SJCRH30 (cell line): ENCODE data around the gene GGTLC2. TPM values are rescaled to one million over a fixed set of nuclear protein-coding genes. Genes with fewer than 3 reads are reported as not detected.
"Not testable (repeated sequence)": the region's sequence is repeated elsewhere in the genome, so short reads cannot be mapped to it uniquely, and the experiment has no call there.

ENCODE experiments used
- DNase-seq, 2 experiments: peaks; one replicate each; pipeline ENCODE4 v3.0.0-alpha.2; 2015 to 2020
- H3K27ac ChIP-seq: fragments of 250-450 bp; sonication (Bioruptor Pico); 2 replicates; pipeline ENCODE4 v1.5.1; 2020; ENCODE audit warnings: mild to moderate bottlenecking, moderate library complexity
- H3K27me3 ChIP-seq: fragments of 250-450 bp; sonication (Bioruptor Pico); 2 replicates; pipeline ENCODE4 v1.5.1; 2020; ENCODE audit warnings: mild to moderate bottlenecking, moderate library complexity
- H3K36me3 ChIP-seq: fragments of 250-450 bp; sonication (Bioruptor Pico); 2 replicates; pipeline ENCODE4 v1.5.1; 2020; ENCODE audit warnings: mild to moderate bottlenecking, moderate library complexity
- H3K4me1 ChIP-seq: fragments of 250-450 bp; sonication (Bioruptor Pico); 2 replicates; pipeline ENCODE4 v1.5.1; 2020; ENCODE audit warnings: mild to moderate bottlenecking, moderate library complexity
- H3K4me3 ChIP-seq: fragments of 250-450 bp; sonication (Bioruptor Pico); 2 replicates; pipeline ENCODE4 v1.5.1; 2020; ENCODE audit warnings: mild to moderate bottlenecking, moderate library complexity
- H3K9me3 ChIP-seq: fragments of 250-450 bp; sonication (Bioruptor Pico); replicated peaks from 2 replicates; pipeline ENCODE4 v1.5.1; 2020; ENCODE audit warnings: mild to moderate bottlenecking, moderate library complexity
- total RNA-seq: library from RNA; depleted of rRNA; stranded (reverse); fragments of >200 nt; shearing (Covaris generic); gene quantifications from 2 replicates; pipeline ENCODE4 v1.2.3, GENCODE V29; 2014

Gene GGTLC2
- total RNA-seq, 1 experiment from 2014 or later, result not detected

DNA sequence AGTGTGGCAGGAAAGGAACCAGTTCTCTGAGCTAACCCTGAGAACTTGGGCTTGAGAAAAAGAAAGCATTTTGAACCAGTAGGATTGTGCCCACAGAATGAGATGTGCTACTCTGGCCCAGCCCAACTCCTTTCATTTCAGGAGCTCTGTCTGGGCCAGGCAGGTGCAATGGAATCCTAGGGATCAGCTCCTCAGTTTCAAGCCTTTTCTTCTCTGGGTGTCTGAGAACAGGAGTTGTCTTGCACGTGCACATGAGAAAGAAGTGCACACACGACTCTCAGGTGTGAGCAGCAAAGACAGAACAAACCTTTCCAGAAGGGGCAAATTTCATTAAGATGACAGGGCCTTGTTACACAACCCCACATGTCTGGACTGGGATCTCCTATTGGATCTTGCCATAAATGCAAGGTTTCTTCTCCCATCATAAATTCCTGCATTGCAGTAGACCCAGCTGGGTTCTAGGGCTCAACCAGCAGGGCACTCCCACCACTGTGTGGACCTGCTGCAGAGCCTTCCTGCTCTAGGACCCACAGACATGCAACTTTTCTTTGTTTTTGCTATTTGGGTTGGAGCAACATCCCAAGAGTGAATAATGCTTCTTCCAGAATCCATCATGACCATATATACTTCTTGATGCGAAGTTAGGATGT, 24.5 kb upstream of the GGTLC2 start:
- H3K27me3 ChIP-seq, result no peaks in the 10 kb centered on the region
- no peak overlapping the region for H3K27ac ChIP-seq
- no peaks in the 10 kb centered on the region for H3K9me3 ChIP-seq
- no peaks in the 10 kb centered on the region for H3K36me3 ChIP-seq
- H3K4me1 ChIP-seq, result no peaks in the 10 kb centered on the region
- no peak for DNase-seq
- no peak overlapping the region for H3K4me3 ChIP-seq

DNA sequence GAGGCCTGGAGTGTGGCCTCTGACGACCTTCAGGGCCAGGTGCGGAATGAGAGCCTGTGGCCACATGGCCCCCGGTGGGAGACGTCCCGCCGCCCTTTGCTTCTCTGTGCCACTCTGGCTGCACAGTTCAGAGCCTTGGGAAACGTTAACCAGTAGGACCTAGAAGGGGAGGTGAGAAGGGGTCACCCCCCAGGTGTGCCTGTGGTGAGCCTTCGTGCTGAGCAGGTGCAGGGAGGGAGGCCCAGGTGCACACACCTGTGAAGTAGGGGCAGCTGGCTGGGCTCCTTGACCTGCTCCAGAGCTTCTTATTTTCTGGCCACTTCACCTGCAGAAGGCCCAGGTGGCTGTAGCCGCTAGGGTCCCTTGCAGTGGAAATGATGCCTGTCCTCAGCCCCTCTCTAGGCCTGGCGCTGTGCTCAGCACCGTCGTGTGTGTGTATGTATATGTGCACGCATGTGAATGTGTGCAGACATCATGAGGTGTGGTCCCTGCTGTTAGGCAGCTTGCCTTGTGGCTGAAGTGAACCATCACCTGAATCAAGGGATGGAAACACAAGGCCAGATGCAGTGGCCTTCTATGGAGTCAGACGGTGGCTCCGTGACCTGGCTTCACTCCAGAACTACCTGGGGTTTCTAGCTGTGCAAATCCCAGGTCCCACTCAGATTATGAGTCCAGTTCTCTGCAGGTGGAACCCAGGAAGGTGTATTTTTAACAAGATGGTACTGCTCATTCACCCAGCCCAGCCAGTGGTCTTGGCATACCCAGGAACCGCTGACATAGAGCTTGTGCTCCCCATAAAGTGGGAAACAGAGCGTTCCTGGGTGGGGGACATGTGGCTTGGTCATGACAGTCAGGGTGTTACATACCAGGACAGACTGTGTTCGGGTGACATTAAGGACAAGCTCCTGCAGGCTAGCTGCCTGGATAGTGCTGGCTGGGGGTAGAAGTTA, 15.6 kb upstream of the GGTLC2 start:
- H3K4me1 ChIP-seq, H3K36me3 ChIP-seq, H3K27ac ChIP-seq, H3K4me3 ChIP-seq, H3K27me3 ChIP-seq, DNase-seq, H3K9me3 ChIP-seq: not testable (repeated sequence)

DNA sequence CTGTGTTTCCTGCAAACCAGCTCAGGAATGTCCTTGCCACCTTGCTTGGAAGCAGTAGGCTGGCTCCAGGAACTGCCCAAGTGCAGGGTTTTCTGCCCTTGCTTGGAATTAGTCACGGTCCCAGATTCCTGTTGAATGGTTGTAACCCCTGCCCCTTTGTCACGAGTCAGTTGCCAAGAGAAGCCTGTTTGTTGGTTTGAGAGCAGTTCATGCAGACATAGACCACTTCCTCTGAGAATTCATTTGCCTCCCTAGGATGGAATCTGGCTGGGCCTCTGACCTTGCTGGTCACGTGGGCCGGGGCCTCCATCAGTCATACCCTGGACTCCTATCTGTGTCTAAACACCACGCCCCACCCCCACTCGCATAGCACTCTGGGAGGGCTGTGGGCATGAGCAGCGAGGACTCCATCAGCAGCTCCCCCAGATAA, 13.2 kb upstream of the GGTLC2 start:
- DNase-seq, result peak; percentile 61 to 67
- H3K27me3 ChIP-seq, result not testable (repeated sequence)

DNA sequence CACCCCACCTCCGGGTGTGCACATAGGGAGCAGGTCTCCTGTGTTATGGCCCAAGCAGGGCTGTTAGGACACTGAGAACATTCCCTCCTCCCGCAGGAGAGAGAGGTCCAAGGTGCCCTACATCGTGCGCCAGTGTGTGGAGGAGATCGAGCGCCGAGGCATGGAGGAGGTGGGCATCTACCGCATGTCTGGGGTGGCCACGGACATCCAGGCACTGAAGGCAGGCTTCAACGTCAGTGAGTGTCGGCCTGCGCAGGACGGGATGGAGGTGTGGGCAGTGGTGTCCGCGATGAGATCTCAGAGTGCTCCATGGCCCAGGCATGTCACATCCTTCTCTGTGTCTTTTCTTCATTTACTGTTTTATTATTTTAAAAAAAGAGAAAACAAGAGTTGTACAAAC, 12.2 kb upstream of the GGTLC2 start:
- H3K9me3 ChIP-seq, H3K36me3 ChIP-seq, H3K4me1 ChIP-seq, DNase-seq, H3K4me3 ChIP-seq, H3K27me3 ChIP-seq, H3K27ac ChIP-seq: not testable (repeated sequence)

More for the DNA sequence above, 13.2 kb upstream of the GGTLC2 start:
- H3K9me3 ChIP-seq, H3K36me3 ChIP-seq, H3K4me1 ChIP-seq, H3K4me3 ChIP-seq: not testable (repeated sequence)
- peak overlapping the region; percentile 56 for H3K27ac ChIP-seq

DNA sequence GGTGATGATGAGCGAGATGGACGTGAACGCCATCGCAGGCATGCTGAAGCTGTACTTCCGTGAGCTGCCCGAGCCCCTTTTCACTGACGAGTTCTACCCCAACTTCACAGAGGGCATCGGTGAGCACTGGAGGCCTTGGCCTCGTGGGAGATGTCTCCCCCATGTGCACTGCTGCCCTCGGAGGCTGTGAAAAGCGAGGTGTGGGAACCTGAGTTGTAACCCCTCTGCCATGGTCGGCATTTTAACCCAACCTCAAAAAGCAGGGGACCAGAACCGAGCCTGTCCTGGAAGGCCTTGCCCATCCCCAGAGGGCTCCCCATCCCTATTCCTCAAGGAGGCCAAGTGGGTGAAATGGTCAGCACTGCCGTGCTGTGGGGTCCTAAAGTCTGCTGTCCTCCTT, 10.9 kb upstream of the GGTLC2 start:
- H3K4me1 ChIP-seq, H3K4me3 ChIP-seq, H3K36me3 ChIP-seq, H3K27ac ChIP-seq, DNase-seq, H3K9me3 ChIP-seq, H3K27me3 ChIP-seq: not testable (repeated sequence)

DNA sequence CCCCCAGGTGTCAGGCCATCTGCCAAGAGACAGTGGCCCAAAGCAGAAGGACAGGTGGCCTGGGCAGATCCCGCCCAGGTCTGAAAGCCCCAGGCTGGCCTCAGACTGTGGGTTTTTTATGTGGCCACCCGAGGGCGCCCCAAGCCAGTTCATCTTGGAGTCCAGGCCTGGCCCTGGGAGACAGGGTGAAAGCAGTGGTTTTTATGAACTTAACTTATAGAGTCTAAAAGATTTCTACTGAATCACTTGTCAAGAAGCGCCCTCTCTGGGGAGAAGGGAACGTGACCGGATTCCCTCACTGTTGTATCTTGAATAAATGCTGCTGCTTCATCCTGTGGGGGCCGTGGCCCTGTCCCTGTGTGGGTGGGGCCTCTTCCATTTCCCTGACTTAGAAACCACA, 8.2 kb upstream of the GGTLC2 start:
- not testable (repeated sequence) for H3K27ac ChIP-seq, H3K9me3 ChIP-seq, H3K4me1 ChIP-seq, H3K4me3 ChIP-seq, H3K36me3 ChIP-seq, H3K27me3 ChIP-seq
- DNase-seq, result peak; percentile 23 to 69

DNA sequence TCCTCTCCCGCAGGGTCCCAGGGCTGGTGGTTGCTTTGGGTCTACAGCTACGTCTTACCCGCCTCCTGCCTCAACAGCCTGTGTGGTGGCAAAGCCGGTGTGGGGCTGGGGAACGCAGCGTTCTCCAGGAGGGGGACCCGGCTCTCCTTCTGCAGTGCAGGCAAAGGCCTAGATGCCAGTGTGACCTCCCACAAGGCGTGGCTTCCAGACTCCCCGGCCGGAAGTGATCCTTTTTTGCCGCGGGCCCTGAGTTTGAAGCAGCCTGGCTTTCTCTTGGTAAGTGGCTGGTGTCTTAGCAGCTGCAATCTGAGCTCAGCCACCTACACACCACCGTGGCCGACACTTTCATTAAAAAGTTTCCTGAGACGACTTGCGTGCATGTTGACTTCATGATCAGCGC, 6.1 kb upstream of the GGTLC2 start:
- not testable (repeated sequence) for H3K36me3 ChIP-seq, H3K27ac ChIP-seq, H3K9me3 ChIP-seq, H3K4me1 ChIP-seq, DNase-seq, H3K4me3 ChIP-seq, H3K27me3 ChIP-seq

DNA sequence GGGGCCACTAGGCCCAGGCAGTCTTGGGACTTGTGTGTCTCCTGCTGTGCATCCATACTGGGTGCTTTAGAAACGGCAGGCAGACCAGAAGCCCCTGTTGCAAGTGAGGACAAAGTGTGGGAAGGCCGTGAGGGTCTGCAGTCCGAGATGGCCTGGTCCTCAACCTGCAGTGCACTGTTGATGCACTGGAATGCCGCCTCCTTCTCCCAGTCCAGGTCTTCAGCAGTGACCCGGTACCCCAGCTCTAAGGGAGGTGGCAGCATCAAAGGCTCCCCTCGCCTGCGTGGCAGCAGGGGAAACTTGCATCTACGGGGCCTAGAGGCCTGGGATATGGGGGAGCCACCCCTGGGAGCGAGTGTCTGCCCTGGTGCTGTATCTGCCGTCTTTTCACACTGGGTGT, 2.2 kb upstream of the GGTLC2 start:
- not testable (repeated sequence) for H3K27me3 ChIP-seq, DNase-seq

DNA sequence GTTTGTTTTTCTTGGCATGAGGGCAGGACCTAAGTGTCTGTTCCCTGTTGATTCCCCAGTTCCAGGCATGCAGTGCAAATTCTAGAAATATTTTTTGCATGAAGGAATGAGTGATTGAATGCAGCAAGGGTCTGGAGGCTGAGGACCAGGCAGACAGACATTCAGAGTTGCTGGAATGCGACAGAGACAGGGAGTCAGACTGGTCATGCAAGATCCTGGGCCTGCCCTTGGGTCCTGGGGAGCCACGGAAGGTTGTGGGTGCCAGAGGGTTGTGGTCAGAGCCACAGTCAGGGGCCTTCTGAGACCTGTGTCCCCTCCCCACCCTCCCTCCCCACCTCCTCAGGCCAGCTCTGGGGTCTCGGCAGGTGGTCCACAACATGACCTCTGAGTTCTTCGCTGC, 1.6 kb downstream of the GGTLC2 start:
- DNase-seq, H3K4me1 ChIP-seq, H3K4me3 ChIP-seq, H3K27me3 ChIP-seq, H3K9me3 ChIP-seq, H3K27ac ChIP-seq, H3K36me3 ChIP-seq: not testable (repeated sequence)

More for the DNA sequence above, 2.2 kb upstream of the GGTLC2 start:
- not testable (repeated sequence) for H3K9me3 ChIP-seq, H3K4me3 ChIP-seq, H3K4me1 ChIP-seq, H3K36me3 ChIP-seq, H3K27ac ChIP-seq

DNA sequence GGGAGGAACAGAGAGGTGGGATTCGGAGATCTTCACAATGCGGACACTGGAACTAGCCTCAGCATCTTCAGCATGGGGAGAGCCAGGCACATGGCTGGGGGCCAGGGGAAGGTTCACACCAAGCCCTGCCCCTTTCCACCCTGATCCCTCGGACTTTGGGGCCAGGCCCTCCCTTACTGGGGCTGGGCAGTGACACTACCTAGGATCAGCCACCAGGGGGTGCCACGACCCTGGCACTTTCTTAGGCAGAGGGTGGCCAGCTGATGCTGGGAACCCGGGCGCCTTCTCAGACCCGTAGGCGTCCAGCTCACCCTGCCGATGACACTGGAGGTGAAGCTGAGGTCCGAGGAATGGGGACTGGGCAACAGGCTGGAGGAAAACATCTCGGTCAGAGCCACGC, 3.5 kb downstream of the GGTLC2 start:
- not testable (repeated sequence) for DNase-seq, H3K27ac ChIP-seq

DNA sequence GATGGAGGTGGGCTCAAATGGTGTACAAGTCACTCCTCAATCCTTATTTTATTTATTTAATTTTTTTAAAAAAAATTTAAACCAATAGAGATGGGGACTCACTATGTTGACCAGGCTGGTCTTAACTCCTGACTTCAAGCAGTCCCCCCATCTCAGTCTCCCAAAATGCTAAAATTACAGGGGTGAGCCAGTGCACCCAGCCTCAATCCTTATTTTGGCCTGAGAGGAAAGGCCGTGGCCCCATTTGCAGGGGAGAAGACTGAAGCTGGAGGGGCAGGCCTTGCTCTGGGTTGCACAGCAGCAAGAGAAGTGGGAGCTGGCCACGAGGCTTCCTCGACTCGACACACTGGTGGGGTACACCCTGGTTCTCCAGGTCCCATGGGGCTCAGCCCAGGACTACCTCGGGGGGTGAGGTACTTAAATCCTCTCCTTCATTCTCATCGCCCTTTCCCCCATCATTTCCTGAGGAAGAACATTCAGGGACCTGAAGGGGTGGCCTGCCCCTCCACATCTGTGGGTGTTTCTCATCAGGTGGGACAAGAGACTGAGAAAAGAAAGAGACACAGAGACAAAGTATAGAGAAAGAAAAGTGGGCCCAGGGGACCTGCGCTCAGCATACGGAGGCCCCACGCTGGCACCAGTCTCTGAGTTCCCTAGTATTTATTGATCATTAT, 4.6 kb downstream of the GGTLC2 start:
- H3K4me3 ChIP-seq, H3K4me1 ChIP-seq, H3K27me3 ChIP-seq, DNase-seq, H3K27ac ChIP-seq, H3K9me3 ChIP-seq, H3K36me3 ChIP-seq: not testable (repeated sequence)

More for the DNA sequence above, 3.5 kb downstream of the GGTLC2 start:
- H3K4me3 ChIP-seq, H3K4me1 ChIP-seq, H3K27me3 ChIP-seq, H3K9me3 ChIP-seq, H3K36me3 ChIP-seq: not testable (repeated sequence)

DNA sequence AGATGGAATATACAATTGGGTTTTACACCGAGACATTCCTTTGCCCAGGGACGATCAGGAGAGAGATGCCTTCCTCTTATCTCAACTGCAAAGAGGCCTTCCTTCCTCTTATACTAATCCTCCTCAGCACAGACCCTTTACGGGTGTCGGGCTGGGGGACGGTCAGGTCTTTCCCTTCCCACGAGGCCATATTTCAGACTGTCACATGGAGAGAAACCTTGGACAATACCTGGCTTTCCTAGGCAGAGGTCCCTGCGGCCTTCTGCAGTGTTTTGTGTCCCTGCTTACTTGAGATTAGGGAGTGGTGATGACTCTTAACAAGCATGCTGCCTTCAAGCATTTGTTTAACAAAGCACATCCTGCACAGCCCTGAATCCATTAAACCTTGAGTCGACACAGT, 5.3 kb downstream of the GGTLC2 start:
- H3K27me3 ChIP-seq, DNase-seq, H3K27ac ChIP-seq, H3K36me3 ChIP-seq, H3K4me1 ChIP-seq, H3K9me3 ChIP-seq, H3K4me3 ChIP-seq: not testable (repeated sequence)

DNA sequence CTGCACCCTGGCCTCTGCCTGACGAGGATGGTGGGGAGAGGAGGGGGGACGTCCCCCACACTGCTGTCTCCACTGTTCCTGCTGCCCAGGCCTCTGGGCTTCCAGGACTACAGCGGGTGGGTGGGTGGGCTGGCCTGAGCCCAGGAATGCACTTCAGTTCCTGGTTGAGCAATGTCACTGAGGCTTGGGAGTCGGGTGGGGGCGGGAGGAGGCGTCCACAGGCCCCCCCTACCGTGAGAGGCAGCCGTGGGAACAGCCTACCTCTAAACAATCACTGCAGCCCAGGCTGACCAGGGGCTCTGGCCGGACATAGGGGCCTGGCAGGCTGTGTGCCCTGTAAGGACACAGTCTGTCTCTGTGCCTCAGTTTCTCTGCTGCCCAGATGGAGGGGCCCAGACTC, 6.0 kb downstream of the GGTLC2 start:
- not testable (repeated sequence) for DNase-seq, H3K4me3 ChIP-seq, H3K4me1 ChIP-seq, H3K9me3 ChIP-seq, H3K27ac ChIP-seq, H3K36me3 ChIP-seq, H3K27me3 ChIP-seq

DNA sequence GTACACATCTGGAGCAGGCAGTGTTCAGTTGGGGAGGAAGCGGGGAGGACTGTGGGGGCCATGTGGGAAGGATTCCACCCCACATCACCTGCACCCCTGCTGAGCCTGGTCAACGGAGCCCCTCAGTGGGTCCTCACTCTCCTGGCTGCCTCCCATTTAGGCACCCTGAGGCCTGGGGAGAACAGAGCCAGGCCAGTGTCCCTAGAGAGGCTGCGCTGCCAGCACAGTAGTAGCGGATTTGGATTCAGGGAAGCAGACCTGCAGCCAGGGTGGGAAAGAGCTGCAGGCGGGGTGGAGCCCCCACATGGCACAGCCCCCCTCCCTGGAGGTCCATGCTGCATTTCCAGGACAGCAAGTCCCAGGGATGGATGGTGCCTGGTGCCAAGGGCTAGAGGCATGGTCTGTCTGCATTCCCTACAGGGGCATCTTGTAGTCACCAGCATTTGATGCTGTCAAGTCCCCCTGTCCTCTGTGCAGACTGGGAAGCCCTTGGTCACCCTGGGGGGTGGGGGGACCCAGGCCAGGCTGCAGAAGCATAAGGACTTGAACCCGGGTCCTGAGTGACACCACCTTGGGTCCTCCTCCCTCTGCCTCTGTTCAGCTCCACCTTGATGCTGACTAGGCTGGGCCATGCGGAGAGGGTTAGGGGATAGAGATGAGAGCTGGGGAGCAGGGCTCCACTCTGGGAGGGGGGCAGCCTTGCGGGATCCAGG, 6.5 kb downstream of the GGTLC2 start:
- not testable (repeated sequence) for H3K4me1 ChIP-seq, DNase-seq
- H3K4me3 ChIP-seq, result peak overlapping the region; percentile 59

DNA sequence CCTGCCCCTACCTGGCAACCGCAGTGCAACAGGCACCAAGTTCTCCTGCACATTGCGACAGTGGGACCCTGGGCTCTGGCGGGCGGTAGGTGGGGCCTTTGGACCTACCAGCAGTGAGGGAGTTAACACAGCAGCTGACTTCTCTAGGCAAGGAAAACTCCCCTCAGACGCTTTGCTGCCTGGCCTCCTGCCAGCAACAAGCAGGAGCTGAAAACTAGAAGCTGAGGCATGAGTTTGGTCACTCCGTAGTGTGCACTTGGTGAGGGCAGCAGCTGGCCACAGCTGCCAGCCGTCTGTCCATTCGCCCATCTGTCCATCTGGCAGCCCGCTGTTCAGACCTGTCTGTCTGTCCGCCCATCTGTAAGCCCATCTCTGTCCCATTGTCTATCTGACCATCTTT, 7.2 kb downstream of the GGTLC2 start:
- not testable (repeated sequence) for H3K36me3 ChIP-seq, H3K9me3 ChIP-seq, H3K27me3 ChIP-seq
- DNase-seq, result peak; percentile 84 to 88
- Histone ChIP-seq H3K4me3 (peak overlapping the region; percentile 59), H3K4me1 (peaks cover 11% of the 10 kb centered on the region), H3K27ac (peak overlapping the region; percentile 80)

More for the DNA sequence above, 6.5 kb downstream of the GGTLC2 start:
- peak overlapping the region; percentile 16; the same call in 1 of the 2 replicates for H3K27ac ChIP-seq
- not testable (repeated sequence) for H3K9me3 ChIP-seq, H3K36me3 ChIP-seq, H3K27me3 ChIP-seq
